AG20443 (cell line): ENCODE results near the gene GLT6D1.
"Not testable (repeated sequence)": the region's sequence is repeated elsewhere in the genome, so short reads cannot be mapped to it uniquely, and the experiment has no call there.

ENCODE experiments used
- DNase-seq: peaks from one replicate; pipeline ENCODE4 v3.0.0; 2012; ENCODE audit warnings: low spot score, mixed read lengths

The GLT6D1 gene, protein sequence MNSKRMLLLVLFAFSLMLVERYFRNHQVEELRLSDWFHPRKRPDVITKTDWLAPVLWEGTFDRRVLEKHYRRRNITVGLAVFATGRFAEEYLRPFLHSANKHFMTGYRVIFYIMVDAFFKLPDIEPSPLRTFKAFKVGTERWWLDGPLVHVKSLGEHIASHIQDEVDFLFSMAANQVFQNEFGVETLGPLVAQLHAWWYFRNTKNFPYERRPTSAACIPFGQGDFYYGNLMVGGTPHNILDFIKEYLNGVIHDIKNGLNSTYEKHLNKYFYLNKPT

DNA sequence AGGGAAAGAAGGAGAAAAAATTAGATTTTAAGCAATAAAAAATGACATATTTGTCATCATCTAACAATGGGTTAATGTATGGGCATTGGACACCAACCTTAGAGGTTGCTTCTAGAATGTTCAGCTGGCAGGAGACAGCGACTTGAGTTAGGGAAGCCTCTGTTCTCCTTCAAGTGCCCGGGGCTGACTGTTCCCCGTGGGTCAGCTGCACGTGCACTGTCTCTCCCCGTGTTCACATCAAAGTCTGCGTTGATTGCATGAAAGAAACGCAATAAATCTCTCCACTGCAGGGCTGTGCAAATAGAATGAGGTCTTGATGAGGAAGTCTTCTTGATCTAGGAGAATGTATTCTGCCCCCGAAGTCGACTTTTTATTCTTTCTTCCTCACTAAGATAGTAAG lies at the start of gene GLT6D1:
Gene GLT6D1, minus strand, starts transcription at position 345 of the 400 bp plus-strand sequence. CDS start 353 bp downstream, outside the sequence.
- DNase-seq, result no peak

DNA sequence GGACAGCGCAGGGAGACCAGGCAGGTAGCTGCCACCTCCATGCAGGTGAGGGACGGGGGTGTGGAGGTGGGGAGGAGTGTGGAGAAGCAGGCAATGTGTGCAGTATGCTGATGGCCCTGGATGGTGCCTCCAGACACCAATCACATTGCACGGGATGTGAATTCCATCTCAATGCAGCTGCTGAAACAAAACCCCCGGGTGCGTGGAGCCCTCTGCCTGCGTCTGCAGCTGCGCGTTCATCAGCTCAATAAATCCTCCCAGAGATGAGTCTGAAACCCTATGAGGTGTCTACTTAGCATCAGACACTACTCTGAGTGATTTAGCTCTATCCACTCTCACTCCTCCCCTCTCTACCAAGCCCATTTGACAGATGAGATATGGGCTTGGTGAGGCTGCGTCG lies 49.7 kb upstream of the GLT6D1 start:
- DNase-seq, result no peak

DNA sequence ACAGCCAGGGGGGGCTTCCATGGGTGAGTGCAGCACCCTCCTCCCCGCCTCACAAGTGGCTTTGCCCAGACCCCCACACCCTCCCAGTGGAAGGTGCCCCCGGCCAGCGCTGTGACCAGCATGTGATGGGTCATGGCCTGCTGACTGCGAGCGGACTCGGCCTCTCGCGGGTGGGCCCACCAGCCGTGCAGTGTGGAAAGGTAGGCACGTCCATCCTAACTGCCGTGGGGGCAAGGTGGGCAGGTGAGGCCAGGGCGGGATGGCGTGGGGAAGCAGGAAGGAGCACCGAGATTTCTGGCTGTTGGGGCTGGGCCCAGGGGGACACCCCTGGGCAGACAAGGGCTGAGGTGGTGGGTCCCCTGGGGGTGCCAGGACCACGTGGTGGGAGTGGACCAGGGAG lies 47.9 kb upstream of the GLT6D1 start:
- no peak for DNase-seq

DNA sequence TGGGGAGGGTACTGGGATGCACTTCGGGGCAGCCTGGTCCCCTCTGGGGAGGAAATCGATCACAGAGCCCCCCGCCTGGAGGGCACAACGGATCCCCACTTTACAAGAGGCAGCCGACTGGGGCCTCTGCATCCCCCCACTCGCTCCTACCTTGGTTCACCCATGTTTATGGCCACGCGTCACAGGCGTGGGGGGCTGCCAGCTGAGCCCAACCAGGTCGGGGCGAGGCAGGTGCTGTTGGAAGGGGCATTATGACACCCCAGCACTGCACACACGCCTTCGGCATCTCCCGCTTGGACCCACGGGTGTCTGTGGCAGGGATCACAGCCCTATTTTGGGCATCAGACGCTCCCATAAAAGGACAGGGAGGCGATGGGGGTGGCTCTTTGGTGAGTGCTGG lies 45.4 kb upstream of the GLT6D1 start:
- no peak for DNase-seq

DNA sequence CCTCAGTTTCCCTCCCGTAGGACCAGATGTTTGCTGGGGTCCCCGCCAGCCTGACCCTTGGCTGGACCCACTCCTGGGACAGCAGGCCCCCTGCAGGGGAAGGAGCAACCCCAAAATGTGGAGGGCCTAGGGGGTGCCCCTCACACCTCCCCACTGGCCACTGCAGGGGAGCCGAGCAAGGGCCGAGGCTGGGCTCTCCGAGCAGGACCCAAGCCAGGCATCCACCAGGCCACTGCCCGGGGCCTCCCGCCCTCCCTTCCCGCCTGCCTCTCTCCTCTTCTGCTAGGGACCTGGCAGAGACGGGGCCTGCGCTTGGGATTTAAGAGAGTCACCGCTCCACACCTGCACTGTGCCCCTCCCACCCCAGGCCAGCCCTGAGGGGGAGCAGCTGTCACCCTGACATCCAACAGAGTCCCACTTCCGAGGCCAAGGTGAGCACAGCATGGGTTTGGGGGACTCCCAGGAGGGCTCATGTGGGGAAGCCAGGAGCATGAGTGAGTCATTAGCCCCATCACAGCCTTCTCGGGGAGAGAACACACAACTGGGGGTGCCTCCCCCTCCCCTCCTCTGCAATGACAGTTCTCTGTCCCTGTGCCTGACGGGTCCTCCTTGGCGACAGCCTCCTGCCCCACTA lies 44.2 kb upstream of the GLT6D1 start:
- no peak for DNase-seq

DNA sequence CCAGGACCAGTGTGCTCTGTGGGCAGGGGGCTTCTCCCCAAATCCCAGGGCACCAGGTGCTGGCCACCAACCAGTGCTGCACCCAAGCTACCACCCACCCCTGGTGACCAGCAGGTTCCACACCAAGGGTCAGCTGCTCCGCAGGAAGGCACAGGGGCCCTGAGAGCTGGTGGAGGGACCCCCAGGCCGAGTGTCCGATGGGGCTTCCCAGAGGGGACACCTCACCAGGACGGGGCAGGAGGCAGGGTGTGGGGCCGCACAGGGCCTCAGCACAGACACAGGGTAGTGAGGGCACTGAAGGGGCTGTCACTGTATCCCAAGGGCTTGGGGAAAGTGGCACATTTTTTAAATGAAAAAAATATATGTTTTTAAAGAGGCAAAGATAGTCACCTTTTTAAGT lies 41.8 kb upstream of the GLT6D1 start:
- no peak for DNase-seq

DNA sequence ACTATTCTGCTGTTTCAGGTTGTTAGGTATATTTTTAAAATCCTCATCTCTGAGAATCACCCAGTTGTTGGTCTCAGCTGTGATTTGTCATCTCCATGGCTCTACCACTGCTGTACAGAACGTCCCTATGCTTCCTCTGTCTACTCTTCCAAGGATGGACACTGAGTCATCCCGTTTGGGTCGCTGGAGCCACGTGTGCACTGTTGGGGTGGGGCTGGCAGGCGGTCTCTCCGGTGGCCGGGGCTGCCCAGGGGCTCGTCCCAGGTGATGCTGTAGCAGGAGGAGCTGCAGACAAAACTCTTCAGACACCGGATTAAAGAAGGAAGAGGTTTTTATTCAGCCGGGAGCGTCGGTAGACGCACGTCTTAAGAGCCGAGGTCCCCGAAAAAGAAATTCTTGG lies 40.7 kb upstream of the GLT6D1 start:
- no peak for DNase-seq

DNA sequence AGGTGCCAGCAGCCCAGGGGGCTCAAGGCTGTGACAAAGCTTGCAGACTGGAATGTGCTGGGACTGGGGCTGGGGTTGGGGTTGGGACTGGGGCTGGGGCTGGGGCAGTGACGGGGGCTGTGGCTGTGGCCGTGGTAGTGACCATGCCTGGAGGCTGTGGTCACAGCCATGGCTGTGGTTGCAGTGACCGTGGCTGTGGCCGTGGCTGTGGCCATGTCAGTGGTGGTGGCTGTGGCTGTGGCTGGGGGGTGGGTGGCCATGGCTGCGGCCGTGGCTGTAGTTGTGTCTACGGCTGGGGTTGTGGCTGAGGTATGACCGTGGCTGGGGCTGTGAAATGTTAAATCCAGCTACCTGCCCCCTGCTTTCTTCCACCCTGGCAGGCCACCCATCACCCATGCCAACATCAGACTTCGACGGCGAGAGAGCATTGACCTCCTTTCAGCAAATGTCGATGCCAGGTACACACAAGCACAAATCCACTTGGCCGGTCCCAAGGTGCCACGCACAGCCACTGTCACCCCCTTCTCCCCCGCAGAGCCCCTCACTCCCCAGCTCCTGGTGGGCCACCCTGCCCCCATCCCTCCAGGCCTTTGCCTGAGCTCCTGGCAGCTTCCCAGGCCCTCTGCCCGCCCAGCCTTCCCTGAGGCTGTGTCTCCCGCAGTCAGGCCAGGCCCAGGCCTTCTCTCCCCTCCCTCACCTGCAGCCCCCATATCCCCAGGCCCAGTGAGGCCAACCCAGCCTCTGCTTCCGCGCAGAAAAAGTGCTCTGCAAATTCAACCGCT lies 39.1 kb upstream of the GLT6D1 start:
- no peak for DNase-seq

DNA sequence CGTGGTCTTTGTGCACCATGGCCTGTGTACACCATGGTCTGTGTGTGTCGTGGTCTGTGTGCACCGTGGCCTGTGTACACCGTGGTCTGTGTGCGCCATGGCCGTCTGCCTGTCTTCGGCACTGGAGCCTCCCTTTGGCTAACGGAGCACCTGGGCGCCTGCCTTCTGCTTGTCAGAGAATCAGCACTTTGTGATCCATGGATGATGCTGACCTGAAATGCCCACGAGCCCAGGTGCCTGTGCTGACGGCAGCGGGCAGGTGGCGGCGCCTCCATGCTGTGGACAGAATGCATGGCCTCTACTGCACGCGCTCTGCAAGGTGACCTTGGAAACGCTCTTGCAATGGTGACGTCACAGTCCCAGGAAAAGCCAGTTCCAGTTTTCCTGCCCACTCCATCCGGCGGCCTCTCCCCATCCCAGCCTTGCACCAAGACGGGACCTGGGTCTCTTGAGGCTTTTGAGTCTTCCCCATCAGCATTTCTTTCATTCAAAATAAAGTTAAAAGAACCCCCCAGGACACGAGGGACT lies 38.4 kb upstream of the GLT6D1 start:
- DNase-seq, result no peak

DNA sequence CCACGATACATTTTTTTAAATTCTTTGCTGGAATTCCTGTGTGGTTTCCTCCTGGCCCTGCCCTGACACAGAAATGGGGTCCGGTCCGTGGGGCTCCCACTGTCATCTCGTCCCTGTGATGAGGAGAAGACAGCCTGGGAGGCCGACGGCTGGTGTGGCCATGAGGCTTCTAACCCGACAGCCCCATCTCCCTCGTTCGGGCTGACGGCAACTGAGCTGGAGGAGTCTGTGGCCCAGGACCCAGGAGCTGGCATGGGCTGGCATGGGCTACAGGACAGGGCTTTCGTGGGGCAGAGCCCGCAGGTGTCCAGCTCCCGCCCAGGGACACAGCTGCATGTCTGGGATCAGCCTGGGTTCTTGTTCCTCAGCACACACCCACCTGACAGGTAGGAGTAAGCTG lies 37.6 kb upstream of the GLT6D1 start:
- no peak for DNase-seq

DNA sequence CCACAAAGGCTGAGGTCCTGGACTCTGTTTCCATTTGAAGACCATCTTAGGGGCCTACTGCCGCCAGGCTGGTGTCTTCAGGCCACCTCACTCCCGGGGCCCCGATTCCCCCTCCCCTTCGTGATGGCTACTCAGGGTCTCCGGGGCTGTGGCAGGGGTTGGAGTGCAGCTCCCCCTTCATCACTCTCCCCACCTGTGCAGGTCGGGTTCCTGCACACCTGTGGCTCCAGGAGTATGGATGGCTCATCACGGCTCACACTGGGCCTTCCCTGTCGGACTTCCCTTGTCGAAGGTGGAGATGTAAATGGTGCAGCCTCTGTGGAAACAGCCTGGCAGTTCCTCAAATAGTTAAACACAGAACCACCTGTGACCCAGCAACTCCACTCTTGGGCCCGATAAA lies 35.6 kb upstream of the GLT6D1 start:
- DNase-seq, result no peak

DNA sequence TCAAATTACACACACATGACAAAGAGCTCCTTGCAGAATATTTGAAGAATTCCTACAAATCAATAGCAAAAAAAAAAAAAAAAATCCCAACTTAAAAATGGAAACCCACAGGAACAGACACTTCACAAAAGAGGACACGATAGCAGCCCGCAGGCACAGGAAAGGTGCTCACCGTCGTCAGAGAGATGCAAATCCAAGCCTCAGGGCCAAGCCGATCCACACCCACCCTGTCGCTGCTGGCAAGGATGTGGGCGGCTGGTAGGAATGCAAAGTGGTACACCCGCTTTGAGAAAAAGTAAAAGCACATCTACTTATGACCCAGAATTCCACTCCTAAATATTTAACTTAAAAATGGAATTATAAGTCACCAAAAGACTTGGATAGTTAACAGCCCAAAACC lies 34.6 kb upstream of the GLT6D1 start:
- no peak for DNase-seq

DNA sequence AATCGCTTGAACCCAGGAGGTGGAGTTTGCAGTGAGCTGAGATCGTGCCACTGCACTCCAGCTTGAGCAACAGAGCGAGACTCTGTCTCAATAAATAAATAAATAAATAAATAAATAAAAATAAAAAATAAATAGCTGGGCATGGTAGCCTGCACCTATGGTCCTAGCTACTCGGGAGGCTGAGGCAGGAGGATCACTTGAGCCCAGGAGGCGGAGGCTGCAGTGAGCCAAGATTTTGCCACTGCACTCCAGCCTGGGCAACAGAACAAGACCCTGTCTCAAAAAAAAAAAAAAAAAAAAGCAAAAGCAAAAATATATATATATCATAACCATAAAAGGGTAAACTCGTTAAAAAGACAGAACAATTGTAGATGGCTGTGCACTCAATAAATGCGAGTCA lies 33.4 kb upstream of the GLT6D1 start:
- DNase-seq, result not testable (repeated sequence)

DNA sequence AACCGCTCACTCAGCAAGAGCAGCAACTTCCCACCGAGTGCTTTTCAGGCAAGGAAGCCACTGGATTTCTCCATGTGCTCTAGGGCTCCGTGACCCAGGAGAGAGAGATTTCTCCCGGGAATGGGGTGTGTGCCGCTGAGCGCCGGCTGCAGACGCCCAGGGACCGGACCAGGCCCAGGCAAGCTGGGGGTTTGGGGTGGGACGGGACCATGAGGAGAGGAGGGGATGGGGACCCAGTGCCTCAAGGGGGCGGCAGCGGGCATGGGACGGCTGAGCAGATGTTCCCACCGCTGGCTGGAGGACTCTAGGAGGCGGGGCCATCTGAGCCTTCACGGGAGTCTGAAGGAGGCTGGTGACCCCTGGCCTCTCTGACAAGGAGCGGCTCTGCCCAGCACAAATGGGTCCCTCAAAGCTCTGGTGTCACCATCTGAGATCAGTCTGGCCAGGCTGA lies 32.3 kb upstream of the GLT6D1 start:
- DNase-seq, result no peak

DNA sequence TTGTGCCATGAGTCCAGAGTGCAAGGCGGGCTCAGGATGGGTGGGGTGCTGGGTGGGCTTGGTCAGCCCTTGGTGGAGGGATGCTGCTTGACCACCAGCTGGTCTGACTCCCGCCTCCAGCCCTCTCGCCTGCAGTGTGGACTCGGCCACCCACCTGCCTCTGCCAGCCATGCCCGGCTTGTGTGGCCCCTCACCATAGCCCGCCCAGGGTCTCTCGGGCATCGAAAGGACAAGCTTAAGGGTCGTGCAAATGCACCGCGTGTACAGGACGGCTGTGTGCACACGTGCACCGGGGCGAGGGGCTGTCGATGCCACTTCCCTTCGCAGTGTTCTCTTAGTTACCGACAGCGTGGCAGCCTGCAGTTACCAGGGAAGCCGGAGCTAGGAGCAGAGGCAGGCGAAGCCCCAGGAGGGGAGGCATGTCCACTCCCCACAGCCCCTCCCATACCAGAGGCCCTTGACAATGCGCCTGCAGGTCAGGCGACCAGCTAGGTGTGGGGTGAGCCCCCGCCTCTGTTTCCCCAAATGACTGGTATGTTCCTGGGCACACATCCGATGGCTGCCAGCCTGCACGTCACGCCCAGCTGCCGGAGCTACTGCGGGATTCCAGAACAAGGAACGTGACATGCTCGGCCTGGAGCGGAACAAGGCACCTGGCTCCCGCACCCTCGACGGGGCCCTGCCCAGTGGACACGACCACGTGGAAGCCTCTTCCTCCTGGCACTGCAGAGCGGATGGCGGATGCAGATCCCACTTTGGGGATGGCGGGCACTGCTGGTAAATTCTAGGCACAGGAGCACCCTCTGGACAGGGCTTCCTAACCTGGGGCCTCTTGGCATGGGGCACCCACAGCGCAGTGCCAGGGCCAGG lies 31.6 kb upstream of the GLT6D1 start:
- no peak for DNase-seq

DNA sequence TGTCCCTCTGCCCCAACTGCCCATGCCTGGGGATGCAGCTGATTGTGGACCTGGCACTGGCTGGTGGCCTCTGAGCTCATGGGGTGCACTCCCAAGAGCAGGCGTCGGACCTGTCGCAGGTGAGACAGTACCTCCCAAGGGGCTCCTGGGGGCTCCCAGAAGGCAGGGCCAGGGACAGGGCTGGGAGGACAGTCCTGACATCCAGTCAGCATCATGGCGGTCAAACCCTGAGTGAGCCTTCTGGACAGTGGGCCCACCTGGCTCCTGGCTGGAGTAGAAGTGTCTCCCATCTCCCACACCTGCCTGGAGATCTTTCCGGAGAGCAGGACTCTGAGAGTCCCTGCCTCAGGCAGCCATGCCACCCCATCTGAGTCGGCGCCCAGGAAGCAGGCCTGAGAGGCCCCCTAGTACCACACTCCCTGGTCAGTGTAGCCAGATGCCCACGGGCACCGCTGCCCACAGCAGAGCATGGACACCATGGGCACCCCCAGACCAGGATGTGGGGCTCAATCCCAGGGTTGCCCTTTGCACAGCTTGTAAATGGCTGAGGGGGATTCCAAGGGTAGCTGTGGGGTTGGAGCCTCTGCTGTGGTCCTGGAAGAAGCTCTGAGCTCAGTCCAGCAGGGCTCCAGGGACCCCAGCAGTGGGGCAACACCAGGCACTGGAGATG lies 30.4 kb upstream of the GLT6D1 start:
- no peak for DNase-seq

DNA sequence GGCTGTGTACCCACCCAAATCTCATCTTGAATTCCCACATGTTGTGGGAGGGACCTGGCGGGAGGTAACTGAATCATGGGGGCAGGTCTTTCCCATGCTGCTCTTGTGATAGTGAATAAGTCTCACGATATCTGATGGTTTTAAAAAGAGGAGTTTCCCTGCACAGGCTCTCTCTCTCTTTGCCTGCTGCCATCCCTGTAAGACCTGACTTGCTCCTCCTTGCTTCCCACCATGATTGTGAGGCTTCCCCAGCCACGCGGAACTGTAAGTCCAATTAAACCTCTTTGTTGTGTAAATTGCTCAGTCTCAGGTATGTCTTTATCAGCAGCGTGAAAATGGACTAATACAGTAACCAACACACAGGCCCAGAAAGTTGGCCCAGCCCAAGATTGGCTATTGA lies 29.7 kb upstream of the GLT6D1 start:
- DNase-seq, result not testable (repeated sequence)

DNA sequence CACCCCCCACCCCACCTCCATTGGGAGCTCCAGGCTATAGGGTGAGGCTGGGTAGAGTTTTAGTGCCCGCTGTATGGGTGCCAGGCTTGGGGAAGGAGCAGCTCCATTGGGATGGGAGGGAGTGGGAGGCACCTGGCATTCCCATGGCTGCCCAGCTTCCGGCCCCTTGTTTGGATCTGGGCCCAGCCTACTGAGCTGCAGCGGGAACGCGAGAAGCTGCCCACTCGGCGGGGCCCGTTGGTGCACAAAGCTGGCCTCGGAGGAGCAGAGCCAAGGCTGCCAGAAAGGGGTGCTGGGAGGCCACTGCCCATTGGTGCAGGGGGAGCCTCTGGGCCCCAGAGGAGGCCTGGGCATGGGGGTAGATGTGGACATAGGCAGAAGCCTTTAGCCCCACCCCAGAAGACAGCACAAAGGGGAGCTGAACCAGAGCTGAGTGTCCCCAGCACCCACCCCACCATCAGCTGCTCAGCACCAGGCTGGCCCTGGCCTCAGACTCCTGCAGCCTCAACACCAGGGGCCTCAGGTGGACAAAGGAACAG lies 28.2 kb upstream of the GLT6D1 start:
- no peak for DNase-seq

DNA sequence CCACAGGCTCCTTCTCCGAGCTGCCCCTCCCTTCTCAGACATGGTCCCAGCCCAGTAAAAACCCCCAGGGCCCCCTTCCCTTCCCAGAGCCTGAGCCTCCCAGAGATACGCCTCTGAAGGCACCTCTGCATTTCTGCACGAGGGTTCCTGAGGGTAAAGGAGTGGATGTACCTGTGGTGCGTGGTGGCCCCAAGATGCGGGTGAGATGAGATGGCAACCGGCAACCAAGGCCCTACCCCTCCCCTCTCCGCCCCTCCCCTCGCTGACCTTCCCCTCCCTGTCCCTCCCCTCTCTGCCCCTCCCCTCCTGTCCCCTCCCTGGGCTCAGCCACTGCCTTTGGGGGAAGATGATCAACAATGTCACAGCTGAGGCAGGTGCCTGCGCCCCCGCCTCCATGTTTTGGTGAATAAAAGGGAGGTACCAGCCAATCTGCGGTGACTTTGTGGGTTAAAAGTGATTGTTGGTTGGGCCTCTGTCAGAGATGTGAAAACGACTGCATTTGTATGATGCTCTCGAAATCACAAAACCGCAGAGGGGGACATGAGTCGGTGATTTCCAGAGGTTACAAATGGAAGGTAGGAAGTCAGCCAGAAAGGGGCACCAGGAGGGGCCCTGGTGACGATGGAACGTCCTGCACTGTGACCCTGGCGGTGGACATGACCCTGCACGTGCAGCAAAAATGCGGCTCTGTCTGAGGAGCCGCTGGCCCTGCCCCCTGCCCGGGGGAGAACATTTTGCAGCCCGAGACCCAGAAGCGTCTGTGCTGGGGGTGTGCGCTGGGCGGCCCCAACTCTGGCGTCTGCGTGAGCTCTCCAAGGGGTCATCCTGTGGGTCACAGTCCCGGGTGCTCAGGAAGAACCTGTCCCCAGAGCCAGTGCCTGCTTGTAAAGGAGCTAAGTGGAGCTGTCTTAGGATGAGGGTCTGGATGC lies 27.5 kb upstream of the GLT6D1 start:
- no peak for DNase-seq

DNA sequence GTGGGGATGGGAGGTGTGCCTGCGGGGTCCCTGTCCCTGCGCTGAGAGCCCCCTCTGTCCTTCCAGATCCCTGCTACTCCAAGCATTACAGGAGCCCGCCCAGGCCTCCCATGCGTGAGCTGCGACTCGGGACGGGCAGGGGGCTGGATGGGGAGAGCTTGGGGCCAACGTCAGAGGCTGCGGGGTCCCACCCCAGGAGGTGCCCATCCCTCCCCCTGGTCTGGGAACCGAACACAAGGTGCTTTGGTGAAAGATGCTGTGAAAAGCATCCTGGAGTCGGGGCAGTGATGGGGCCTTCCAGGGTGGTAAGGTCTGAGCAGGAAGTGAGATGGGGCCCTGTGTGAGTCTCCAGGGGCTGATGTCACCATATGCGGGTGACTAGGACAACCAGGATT lies 26.5 kb upstream of the GLT6D1 start:
- DNase-seq, result no peak
